ENCODE measurements around the gene GIGYF1. TPM values are rescaled to one million over a fixed set of nuclear protein-coding genes. Genes with fewer than 3 reads are reported as not detected.

The GIGYF1 gene
- polyA plus RNA-seq, 1 experiment = 7.6 TPM

DNA sequence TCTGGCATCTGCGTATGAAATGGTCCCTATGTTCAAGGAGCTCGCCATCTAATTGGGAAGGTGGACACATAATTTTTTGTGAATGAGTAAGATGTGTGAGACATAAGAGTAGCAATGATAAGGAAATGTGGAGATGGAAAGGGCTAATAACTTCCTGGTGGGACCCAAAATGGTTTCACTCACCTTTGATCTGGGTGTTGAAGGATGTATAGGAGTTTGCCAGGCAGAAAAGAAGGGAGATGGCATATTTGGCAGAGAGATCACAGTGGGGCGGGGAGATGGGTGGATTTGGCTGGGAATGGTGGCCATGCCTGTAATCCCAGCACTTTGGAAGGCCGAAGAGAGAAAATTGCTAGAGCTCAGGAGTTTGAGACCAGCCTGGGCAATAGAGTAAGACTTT is 16.4 kb upstream of the GIGYF1 start:
- no peak for DNase-seq (ENCODE audit: low read depth)
- CTCF ChIA-PET = interaction anchor here (2.3 kb wide), 1 partner anchor 142 kb away, joined by 6 read pairs; the partner anchor contains the start of gene SLC12A9
- no peak overlapping the region for H3K4me3 ChIP-seq (ENCODE audit: low read depth, low read length)
- TF ChIP-seq, protein P1, sequence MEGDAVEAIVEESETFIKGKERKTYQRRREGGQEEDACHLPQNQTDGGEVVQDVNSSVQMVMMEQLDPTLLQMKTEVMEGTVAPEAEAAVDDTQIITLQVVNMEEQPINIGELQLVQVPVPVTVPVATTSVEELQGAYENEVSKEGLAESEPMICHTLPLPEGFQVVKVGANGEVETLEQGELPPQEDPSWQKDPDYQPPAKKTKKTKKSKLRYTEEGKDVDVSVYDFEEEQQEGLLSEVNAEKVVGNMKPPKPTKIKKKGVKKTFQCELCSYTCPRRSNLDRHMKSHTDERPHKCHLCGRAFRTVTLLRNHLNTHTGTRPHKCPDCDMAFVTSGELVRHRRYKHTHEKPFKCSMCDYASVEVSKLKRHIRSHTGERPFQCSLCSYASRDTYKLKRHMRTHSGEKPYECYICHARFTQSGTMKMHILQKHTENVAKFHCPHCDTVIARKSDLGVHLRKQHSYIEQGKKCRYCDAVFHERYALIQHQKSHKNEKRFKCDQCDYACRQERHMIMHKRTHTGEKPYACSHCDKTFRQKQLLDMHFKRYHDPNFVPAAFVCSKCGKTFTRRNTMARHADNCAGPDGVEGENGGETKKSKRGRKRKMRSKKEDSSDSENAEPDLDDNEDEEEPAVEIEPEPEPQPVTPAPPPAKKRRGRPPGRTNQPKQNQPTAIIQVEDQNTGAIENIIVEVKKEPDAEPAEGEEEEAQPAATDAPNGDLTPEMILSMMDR (IDR thresholded peaks at IDR 0.05; ENCODE audit: insufficient read depth, low read depth, low read length) = no peak
- POLR2A ChIA-PET = no interaction called here
- H3K27me3 ChIP-seq (ENCODE audit: control insufficient read depth, insufficient read depth, low read length) = 0 out of 2 replicates have a peak, but pooled peaks cover 1% of the 10 kb centered on the region
- no peaks in the 10 kb centered on the region for H3K36me3 ChIP-seq (ENCODE audit: control insufficient read depth, insufficient read depth, low read length)

DNA sequence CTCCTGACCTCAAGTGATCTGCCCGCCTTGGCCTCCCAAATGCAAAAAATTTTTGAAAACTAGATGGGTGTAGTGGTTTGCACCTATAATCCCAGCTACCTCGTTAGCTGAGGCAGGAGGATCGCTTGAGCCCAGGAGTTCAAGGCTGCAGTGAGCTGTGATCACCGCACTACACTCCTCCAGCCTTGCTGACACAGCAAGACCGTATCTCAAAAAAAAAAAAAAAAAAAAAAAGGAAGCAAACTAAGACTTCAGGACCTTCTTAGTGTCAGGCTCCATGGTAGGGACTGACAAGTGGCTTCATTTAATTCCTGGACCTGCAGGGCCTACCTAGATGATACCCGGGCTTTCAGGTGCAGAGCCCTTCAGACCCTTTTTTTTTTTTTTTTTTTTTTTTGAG is 14.3 kb upstream of the GIGYF1 start:
- Histone ChIP-seq H3K27me3 (ENCODE audit: control insufficient read depth, insufficient read depth, low read length) (no peaks in the 10 kb centered on the region), H3K36me3 (ENCODE audit: control insufficient read depth, insufficient read depth, low read length) (no peaks in the 10 kb centered on the region), H3K4me3 (ENCODE audit: low read depth, low read length) (no peak overlapping the region)
- ChIA-PET POLR2A (no interaction called here), CTCF (no interaction called here)
- TF ChIP-seq, protein P1 (IDR thresholded peaks at IDR 0.05; ENCODE audit: insufficient read depth, low read depth, low read length) = no peak
- DNase-seq (ENCODE audit: low read depth) = no peak

DNA sequence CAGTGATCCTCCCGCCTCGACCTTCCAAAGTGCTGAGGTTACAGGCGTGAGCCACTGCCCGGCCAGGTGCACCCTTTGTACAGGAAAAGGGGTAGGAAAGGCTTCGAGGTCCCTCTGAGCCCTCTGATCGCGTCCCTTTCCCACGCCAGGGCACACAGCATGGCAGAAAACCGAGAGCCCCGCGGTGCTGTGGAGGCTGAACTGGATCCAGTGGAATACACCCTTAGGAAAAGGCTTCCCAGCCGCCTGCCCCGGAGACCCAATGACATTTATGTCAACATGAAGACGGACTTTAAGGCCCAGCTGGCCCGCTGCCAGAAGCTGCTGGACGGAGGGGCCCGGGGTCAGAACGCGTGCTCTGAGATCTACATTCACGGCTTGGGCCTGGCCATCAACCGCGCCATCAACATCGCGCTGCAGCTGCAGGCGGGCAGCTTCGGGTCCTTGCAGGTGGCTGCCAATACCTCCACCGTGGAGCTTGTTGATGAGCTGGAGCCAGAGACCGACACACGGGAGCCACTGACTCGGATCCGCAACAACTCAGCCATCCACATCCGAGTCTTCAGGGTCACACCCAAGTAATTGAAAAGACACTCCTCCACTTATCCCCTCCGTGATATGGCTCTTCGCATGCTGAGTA is 12.7 kb upstream of the GIGYF1 start:
- Histone ChIP-seq H3K4me3 (ENCODE audit: low read depth, low read length) (peak overlapping the region; percentile 97), H3K36me3 (ENCODE audit: control insufficient read depth, insufficient read depth, low read length) (no peaks in the 10 kb centered on the region), H3K27me3 (ENCODE audit: control insufficient read depth, insufficient read depth, low read length) (no peaks in the 10 kb centered on the region)
- ChIA-PET CTCF (interaction anchor here (1.7 to 3.6 kb wide), 8 partner anchors 14 to 277 kb away, joined by 4 to 84 read pairs (median 16); partner anchors contain the start of genes EPHB4, EPO, GIGYF1 and MEPCE), POLR2A (interaction anchor here (0.6 to 0.7 kb wide), 2 partner anchors 145 to 168 kb away, joined by 3 to 7 read pairs; partner anchors contain the start of genes SLC12A9 and SRRT)
- no peak for DNase-seq (ENCODE audit: low read depth)
- TF ChIP-seq, protein P1 (IDR thresholded peaks at IDR 0.05; ENCODE audit: insufficient read depth, low read depth, low read length) = no peak

DNA sequence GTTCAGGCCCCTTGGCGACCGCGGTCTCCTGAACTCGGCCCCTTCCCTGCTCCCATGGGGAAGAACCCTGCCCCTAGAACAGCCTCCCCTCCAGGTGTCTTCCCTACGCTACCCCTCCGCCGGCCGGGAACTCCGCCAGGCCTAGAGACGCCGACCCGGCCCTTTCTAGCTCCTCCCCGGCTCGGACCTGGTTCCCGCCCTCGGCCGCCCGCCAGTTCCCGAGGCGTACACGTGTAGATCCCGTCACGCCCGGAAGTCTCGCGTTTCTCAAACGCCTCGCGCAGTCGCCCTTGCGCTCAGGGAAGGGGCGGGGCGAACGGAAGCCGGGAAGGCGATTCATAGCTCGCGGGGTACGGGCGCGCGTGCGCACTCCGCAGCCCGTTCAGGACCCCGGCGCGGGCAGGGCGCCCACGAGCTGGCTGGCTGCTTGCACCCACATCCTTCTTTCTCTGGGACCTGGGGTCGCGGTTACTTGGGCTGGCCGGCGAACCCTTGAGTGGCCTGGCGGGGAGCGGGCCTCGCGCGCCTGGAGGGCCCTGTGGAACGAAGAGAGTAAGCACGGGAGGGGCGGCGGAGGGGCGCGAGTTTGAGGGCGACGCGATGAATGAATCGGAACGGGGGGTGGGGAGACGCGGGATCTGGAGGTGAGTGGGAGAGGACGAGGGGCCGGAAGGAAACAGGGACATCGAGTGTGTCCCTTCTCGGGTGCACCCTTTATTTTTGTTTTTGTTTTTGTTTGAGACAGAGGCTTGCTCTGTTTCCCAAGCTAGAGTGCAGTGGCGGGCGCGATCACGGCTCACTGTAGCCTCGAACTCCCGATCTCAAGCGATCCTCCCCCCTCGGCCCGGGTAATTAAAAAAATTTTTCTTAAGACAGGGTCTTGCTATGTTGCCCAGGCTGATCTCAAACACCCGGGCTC is 12.0 kb upstream of the GIGYF1 start, which contains the start of gene POP7:
TSS of gene POP7 (plus strand) at position 369 of the 919 bp plus-strand sequence. CDS start 710 bp downstream, outside the sequence.
- CTCF ChIA-PET = interaction anchor here (0.6 to 3.6 kb wide), 52 partner anchors 8 to 1739 kb away, joined by 3 to 112 read pairs (median 4); partner anchors contain the start of genes EPHB4, EPO, FBXO24 and GIGYF1
- DNase-seq (ENCODE audit: low read depth) = peak; percentile 71
- Histone ChIP-seq H3K27me3 (ENCODE audit: control insufficient read depth, insufficient read depth, low read length) (no peaks in the 10 kb centered on the region), H3K36me3 (ENCODE audit: control insufficient read depth, insufficient read depth, low read length) (no peaks in the 10 kb centered on the region), H3K4me3 (ENCODE audit: low read depth, low read length) (peak within 1 kb of the TSS; percentile 97)
- POLR2A ChIA-PET = interaction anchor here (0.5 to 1.2 kb wide), 7 partner anchors 24 to 185 kb away, joined by 3 to 8 read pairs (median 4); partner anchors contain the start of genes EPHB4, SLC12A9, SRRT and UFSP1
- TF ChIP-seq, protein P1 (IDR thresholded peaks at IDR 0.05; ENCODE audit: insufficient read depth, low read depth, low read length) = no peak

Measured in BJ (cell line).